GM21619 (cell line): Measurements from ENCODE around the gene ATP8A2.

Experiments
- ATAC-seq: cut with Tn5 transposase; IDR thresholded peaks from one replicate; pipeline ENCODE4 v1.9.1; 2021; ENCODE audit not compliant: unreplicated experiment

Gene ATP8A2

DNA sequence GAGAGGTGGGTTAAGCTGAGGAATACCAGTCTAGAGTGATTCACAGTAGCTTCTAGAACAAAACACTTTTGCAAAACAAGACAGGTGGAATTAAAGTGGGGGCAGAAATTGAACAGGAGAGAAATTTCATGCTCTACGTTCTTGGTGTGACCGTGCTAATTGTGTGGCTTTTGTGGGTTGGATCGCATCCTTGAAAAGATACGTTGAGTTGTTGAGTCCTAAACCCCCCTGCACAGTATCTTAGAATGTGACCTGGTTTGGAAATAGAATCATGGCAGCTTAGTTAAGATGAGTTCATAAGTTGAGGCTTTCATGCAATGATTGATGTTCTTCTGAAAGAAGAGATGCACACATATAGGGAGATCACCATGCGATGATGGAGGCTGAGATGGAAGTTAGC is 308.2 kb downstream of the ATP8A2 start:
- no peak for ATAC-seq

DNA sequence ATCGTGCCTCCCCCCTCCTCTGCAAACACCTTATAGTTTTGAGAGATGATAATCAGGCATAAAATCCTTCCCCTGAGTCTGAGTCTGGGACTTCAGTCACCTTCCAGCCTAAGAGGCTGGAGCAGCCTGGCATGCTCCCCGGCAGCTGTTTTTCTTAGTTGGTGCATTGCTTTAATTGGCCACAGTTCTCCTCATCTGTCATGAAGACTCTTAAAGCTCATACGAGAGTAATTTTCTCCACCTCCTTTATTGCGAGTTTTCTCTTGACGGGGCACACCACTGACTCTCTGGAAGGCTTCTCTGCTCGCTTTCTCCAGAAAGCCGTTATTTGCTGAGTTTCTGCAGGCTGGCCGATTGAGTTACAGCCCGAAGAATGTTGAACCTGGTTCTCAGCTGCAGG is 310.5 kb downstream of the ATP8A2 start:
- no peak for ATAC-seq

DNA sequence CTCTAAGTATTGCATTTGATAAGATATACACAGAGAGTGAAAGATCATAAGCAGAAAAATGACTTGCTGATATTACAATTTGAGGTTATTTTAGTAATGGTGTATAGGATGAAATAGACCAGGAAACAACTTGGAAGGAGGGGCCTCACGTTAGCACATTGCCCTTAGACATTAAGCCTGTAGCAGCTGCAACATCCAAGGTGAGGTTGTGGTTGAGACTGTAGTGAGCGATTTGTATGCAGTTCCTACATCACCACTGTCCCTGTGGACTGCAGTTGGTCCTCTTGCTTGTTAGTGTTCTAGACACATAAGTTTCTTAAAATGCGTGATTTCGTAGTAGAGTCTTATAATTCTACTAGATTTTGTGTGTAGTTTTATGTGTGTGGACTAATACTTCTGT is 311.3 kb downstream of the ATP8A2 start:
- no peak for ATAC-seq

DNA sequence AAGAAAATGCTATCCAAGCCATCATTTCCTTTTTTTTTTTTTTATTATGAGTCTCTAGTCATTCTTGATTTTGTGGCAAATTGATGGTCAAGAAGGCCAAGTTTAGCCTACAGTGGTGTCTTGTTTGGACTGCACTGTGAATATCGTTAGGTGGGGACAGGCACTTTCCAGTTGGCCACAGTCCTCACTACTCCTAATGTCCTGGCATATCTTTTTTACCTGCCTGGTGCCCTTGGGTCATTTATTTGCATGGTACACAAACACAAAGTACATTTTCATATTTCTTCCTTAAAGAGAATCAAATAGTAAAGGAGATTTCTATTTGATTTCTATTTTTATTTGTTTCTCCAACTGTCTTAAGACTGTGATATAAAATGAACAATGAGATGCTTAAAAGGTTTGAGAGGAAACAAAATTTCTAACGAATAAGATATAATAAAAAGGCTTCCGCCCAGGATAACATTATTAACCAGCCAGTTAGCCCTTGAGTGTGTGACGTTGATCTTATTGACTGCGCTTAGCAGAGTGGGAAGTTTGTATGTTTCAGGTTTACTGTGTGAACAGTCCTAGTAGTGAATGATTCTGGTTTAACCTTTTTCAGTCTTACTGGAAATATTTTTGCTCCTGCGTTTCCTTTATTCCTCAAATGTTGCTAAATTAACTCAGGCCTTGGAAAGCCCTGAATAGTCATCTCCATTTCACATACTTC is 312.0 kb downstream of the ATP8A2 start:
- ATAC-seq = no peak

DNA sequence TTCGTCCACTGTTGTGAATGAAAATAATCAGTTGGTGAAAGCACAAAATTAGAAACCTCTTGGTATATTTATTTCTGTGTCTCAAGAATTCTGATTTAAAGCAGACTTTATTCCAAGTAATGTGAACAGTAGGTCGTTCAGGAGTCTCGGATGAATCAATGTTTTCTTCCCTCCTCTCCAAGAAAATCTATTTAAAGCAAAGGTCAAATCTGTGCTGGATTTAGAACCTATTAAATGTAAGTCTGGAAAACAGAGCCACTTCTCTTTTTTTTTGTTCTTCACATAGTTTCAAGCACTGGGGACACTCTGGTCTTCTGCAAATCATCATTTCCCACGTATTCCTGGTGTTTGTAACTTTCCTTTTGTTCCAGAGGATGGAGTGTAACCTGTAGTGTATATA is 312.7 kb downstream of the ATP8A2 start:
- no peak for ATAC-seq

DNA sequence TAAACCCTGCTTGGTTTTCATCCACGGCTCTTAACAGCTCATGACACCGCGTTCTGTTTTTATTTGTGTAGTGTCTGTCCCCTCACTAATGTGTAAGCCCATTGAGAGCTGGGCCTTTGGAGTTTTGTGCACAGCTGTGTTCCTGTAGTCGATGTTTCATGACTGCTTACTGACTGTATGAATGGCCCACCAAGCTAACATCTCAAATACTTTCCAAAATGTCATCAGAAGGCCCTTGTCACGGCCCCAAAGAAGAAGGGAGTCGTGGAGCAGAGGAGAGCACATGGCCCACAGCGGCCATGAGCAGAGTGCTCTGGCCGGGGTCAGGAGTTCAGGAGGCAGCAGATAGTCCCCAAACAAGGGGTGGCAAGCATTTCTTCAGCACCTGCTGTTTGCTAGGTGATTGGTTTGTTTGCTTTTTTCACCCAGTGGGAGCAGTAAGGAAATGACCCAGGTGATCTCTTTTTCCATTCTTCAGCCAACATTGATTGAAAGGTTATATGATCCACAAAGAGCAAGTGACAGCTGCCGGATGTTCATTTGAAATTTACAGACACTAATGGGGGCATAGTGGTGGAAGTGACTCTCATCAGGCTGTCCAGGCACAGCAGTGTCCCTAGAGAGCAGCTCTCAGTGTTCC is 315.2 kb downstream of the ATP8A2 start:
- no peak for ATAC-seq

DNA sequence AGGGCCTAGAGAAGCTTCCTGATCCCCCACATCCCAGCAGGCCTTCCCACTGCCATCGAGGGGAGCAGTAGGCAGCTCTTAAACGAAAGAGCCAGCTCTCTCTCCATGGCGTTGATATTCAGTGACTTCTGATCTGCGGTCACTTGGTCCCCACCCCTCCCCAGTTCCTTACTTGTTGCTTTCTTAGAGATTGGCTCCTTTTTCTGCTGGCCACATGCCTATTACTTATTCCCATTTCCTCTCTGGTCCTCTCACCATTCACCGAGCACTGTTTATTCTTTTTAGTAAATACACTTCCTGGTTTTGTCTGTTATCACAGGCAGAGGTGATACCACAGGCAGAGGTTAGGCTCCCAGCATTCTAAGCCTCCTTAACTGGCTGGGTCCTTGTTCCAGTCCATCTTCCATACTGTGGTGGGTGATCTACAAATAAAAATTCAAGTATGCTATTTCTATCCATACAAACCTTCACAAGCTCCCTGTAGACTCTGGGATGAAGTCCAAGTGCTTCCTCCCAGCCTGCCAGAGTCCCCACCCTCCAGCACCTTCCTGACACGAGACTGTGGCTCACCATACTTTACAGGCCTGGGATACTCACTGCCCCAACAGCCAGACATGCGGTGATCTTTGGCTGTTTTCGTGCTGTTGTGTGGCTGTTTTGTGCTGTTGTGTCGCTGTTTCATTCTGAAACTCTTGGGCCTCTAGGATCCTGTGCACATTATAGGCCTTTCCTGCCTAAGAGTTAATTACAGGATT is 315.9 kb downstream of the ATP8A2 start:
- ATAC-seq = no peak

DNA sequence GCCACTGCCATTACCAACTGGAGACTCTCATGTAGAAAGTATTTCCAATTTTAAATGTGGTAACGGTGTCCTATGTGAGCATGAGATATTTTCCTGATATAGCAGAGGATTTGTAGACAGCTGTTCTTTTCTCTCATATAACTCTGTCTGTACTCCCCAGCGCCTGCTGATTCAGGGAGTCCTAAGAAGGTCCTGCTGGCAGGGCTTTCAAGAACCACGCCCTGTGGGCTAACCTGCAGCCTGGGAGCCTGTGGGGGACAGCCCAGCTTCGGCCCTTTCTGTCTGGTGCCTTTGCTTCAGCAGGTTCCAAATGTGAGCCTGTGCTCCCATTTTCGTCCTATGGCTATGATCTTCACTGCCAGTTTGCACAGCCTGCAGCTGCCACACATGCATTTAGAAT is 316.8 kb downstream of the ATP8A2 start:
- no peak for ATAC-seq

DNA sequence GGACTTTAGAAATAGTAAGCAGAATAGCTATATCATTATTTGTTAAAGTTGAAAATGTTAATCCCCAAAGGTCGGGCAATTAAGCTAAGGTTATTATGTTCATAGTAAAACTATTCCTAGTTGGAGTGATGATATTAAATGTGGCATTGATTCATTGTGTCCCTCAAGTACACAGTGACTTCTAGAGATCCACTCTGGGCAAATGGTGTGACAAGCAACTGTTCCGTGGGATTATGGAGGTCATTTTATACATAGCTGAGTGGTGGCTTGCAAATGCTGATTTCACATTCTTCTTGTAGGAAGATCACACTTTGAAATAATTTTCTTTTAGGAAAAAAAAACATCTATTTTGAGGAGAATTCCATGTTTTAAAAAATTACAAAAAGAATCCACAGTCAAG is 317.8 kb downstream of the ATP8A2 start:
- ATAC-seq = no peak

DNA sequence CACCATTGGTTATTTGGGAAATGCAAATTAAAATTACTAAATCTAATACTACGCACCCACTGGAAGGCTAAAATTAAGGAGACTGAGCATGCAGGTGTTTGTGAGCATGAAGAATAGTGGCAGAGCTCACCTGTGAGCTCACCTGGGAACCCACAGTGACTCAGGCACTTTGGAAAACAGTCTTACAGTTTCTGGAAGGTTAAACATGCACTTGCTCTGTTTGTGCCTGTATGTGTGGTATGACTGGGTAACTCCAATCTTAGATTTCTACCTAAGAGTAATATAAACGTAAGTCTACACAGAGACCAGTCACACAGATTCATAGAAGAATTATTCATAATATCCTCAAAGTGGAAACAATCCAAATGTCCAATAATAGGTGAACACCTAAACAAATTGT is 318.8 kb downstream of the ATP8A2 start:
- no peak for ATAC-seq

DNA sequence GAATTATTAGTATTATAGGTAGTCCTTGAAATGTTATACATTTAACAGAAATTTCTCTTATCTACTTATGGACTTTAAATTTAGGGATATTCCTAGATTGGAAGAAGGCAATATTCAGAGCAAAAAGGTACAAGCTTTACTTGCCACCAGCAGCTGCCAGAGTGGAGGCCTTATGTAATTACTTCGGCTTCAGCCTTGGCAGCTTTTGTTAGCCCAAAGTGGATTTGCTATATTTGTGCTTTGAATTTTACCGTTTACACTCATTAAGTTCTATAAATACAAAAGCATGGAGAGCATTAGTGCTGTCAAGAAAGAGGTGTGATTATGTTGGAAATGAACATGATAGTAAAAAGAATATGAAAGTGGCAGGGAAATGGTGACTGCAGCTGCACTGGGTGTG is 319.9 kb downstream of the ATP8A2 start:
- no peak for ATAC-seq

DNA sequence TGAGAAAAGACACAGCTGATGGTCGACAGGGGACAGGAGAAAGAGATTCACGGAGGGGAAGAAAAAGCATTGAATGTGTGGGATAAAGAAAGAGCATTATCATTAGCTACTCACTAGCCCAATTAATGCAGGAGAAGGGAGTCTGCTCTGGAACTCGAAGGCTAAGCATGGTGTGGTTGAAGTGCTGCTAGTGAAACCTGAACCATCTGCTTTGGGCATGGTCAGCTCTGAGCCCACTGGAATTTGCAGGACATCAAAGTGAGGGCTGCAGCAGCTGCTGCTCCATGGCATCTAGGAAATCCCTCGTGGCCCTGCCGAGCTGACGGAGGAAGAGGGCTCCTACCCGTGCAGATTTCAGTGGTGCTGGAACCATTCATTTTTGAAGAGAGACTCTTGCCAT is 320.3 kb downstream of the ATP8A2 start:
- ATAC-seq = no peak

DNA sequence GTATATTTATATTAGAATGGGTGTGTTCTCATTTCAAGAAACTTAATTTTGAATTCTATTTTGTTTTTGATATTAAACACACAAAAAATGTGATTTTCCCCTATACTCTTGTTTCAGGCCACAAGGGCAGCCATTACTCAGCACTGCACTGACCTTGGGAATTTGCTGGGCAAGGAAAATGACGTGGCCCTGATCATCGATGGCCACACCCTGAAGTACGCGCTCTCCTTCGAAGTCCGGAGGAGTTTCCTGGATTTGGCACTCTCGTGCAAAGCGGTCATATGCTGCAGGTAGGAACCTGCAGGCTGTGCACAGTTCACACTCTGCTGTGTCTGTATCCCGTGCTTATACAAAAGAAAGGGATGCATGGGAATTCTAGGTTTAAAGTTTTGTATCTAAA is 327.3 kb downstream of the ATP8A2 start:
- ATAC-seq = no peak

DNA sequence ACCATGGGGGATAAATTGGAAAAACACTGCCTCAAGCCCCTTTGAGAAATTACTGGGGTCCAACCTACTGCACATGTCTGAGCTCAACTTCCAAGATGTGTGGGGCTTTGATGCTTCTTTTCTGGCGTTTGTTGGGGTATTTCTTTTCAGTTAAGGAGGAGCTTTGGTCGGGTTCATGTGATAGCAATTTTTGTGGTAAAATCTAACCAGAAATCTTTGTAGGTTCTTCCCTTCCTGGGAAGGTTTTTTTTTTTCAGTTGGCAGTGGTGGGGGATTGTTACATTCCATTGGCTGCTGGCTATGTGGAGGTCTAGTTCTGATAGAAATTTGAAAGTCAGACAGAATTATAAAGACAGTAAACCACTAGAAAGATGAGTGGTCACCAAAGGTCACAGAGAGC is 327.8 kb downstream of the ATP8A2 start:
- ATAC-seq = no peak

DNA sequence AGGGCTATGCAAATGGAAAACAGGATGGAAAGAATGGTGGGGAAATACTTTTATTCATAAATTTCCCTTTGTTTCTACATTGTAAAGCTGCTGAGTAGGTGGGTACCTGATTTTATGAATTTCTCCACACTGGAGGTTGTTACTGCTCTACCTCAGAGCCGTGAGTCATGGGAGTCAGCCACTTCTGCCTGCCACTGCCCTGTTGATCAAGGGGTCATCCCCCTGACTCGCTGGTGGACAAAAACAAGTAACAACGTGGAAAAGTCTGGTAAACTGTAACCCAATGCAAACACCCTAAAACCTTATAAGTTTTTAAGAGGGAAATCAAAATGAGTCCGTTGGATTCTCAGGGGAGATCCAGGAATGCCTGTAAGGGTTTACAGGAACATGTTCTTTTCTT is 329.5 kb downstream of the ATP8A2 start:
- no peak for ATAC-seq

DNA sequence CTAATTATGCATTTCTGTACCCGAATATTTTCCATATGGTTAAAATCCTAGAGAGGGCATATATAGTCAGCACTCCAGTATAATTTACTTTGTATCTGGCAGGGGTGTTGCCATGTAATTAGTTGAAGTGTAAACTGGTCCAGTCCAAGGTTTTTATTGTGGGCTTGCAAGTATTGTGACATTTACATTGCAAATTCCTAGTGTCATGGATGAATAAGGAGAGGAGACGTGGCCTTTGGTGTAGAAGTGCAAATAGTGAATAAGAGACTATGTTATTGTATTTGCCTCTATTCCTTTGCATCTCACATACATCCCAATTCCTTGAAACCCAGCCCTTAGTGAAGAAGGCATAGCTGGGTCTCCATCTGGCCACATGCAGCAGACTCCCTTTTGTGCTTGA is 330.6 kb downstream of the ATP8A2 start:
- ATAC-seq = no peak

DNA sequence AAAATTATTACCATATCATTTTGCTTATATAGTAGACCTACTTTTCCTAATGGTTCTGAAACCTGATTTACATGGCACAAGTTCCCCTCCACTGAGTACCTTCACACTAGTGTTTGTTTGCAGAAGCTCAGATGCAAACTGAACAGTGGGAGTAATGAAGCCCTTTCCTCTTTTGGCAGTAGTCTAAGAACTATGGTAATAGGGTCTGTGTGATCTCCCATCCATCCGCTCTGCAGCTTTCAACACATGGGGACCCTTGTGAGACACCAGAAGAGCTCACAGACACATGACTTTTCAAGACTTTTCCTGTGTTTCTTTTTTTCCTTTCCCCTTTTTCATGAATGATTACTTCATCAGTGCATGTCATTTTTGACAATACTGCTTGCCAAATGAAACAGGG is 336.0 kb downstream of the ATP8A2 start:
- no peak for ATAC-seq

DNA sequence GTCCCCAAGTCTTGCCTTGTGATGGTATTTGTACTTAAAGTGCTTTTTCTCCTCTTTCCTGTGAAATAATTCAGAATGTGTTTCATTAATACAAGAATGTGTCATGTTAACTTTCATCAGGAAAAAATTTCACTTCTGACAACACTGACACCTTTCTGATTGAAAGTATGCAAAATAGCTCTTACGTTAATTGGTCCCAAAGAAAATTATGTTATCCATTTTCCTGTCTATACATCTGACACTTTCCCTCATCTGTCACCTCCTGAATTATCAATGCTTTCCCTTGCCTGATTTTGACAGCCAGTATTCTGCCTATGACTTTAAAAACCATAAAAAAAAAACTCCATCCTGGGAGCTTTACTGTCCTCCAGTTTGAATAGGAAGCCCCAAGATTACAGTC is 336.5 kb downstream of the ATP8A2 start:
- ATAC-seq = no peak

DNA sequence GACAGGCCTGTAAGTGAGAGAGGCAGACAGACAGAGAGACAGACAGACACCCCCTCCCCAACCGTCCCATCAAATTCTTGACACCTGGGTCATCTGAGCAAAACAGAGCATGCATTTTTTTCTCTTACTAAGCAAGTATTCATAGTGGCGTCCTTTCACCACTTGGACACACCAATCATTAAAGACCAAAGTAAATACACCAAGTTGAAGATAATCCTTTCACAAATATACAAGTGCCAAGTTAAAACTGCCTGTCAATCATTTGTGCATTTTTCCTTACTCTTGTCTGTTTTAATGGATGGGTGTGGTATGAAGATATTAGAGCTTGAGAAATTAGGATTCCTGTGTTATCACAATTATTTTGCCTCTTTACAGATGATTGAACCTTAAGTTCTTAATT is 337.3 kb downstream of the ATP8A2 start:
- ATAC-seq = no peak

DNA sequence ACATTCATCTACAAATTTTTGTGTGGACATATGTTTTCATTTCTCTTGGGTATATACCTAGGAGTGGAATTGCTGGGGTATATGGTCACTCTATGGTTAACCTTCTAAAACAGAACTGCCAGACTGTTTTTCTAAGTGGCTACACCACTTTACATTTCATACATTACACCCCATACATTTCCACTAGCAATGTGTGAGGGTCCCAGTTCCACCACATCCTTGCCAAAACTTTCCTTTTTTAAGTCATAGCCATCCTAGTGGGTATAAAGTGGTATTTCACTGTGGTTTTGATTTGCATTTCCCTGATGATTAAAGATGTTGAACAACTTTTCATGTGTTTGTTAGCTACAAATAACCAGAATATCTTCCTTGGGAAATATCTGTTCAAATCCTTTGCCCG is 344.0 kb downstream of the ATP8A2 start:
- ATAC-seq = no peak

DNA sequence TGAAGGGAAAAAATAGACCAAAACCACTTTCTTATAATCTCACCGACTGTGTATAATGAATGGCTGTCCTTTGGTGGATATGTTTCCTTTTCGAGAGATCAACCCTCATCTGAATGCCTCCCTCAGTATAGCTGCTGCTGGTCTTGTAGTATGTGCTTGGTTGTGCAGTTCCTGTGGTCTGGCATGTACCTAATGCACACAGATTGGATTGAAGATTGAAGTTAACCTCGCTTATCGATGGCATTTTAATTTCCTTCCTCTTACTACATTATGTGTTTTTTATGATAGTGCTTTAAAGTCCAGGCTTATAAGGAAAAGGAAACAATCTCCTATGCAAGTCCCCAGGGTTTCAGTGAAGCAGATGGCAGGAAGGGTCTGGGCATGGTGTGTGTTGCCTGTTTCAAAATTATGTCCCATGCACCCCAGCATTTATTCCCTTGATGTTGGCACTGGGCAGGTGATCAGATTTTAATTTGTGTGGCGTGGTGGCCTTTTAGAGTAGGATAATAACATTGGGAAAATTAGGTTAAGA is 346.0 kb downstream of the ATP8A2 start:
- ATAC-seq = no peak

DNA sequence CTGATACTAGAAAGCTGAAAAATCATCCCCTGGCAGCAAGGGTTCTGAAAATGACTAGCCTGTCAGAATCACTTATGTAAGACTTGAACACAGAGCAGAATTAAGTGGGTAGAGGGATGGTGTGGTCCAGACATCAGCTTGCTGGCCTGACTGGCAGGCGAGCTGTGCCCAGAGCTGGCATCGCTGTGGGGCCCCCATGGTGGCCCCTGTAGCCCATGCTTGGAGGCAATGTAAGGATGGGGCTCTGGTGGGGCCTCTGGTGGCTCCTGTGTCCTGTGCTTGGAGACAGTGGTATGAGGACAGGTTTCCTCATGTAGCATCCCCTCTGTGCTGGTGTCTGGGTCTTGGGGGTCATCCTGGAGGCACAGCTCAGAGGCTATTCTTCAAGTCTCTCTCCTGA is 347.9 kb downstream of the ATP8A2 start:
- ATAC-seq = no peak
